ENCODE results near the gene S100A6.
A peak's percentile ranks its signal among the peaks of the same experiment; 100 is the strongest.

The S100A6 gene

GRCh38 chr1:153568367-153569099 is 32.7 kb upstream of the S100A6 start:
- peak; percentile 58 for DNase-seq (ENCODE audit: low read depth)
- peak; percentile 98 for TF ChIP-seq CTCF (IDR thresholded peaks at IDR 0.05; ENCODE audit: control insufficient read depth, insufficient read depth, low read depth, low read length, missing control alignments)
- no peak overlapping the region; the same call in none of the 2 replicates for H3K4me3 ChIP-seq (ENCODE audit: control insufficient read depth, low read depth, low read length)

- TF ChIP-seq CTCF (IDR thresholded peaks at IDR 0.05; ENCODE audit: control insufficient read depth, insufficient read depth, low read depth, low read length, missing control alignments) = no peak
- no peak for DNase-seq (ENCODE audit: low read depth)
Measured at GRCh38 chr1:153567621-153568366, 32.0 kb upstream of the S100A6 start.

DNA sequence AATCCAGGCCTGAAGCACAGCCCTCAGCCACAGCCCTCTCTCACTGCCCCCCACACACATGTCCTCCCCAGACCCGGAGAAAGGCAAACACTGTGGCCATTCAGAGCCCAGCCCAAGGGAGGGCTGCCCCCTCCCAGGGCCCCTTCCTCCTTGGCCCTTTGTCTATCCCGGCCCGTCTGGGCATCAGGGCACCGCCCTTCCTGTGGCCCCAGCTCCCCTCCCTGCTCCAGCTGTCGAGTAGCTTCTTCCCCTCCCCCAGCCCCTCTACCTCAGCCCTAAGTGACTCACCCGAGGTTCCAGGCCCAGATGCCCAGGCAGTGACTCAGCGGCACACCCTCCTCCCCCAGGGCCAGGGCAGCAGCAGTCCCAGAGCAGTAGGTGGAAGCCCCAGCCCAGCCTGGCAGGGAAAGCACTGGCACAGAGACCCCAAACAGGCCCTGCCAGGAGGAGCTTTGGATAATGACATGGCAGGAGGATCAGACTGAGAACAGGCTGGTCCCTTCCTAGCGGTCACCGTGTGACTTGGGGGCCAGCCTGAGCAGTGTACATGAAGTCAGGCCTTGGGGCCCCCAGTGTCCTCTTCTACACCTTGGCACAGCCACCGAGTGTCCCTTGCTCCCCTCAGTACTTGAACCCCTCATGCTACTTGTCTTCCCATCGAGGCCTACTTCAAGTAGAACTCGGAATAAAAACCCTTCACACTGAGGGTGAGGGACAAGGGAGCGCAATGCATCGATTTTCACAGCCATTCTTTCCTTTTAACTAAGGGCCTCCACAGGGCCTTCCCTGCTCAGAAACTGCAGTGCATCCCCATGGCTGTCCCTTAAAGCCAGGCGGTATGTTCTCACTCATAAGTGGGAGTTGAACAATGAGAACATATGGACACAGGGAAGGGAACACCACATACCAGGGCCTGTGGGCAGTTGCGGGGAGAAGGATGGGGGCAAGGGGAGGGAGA is 30.9 kb upstream of the S100A6 start:
- peak; percentile 95 for DNase-seq (ENCODE audit: low read depth)
- TF ChIP-seq CTCF (IDR thresholded peaks at IDR 0.05; ENCODE audit: control insufficient read depth, insufficient read depth, low read depth, low read length, missing control alignments) = no peak
- H3K4me3 ChIP-seq (ENCODE audit: control insufficient read depth, low read depth, low read length) = peak overlapping the region; percentile 9

More at GRCh38 chr1:153567621-153568366, 32.0 kb upstream of the S100A6 start:
- no peak overlapping the region; the same call in 1 of the 2 replicates for H3K4me3 ChIP-seq (ENCODE audit: control insufficient read depth, low read depth, low read length)

DNA sequence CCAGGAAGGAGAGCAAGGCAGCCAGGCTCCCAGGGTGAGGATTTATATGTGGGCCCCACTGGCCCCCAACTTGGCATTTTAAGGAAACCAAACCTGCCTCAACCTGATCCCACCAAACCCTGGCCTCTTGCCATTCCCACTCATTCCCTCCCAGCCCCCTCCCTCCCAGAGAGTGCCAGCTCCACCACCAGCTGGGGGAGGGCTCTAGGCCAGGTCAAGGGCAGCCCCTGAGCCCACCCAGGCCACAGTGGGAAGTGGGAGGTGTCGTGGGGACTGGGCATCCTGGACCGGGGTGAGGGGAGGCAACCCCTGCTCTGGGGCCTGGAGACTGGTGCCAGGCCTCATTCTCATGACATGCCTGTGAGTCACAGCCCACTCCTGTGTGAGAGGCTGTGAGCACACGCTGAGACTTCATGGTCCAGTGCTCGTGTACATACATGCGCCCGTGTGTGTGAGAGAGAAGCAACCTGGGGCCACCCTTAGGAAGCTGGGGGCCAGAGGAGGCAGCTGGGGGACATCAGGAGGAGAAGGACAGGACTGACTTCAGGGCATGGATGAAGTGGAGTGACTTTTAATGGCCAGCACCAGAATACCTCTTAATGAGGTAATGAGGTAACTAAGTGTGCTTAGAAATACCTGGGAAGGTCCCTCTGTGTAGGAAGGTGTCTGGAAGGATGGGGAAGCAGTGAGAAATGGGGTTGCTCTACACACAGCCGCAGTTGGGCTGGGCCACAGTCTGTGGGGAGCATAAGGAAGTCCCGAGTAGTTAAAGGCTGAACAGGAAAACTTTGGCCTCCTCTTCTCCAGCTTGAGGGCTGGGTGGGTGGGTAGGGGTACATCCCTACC is 30.0 kb upstream of the S100A6 start, which contains the start of gene S100A2:
S100A2 (minus strand) TSS at position 316 of the 846 bp plus-strand sequence. CDS start 1,967 bp downstream, outside the sequence.
- TF ChIP-seq CTCF (IDR thresholded peaks at IDR 0.05; ENCODE audit: control insufficient read depth, insufficient read depth, low read depth, low read length, missing control alignments) = no peak
- H3K4me3 ChIP-seq (ENCODE audit: control insufficient read depth, low read depth, low read length) = peak within 1 kb of the TSS; percentile 9
- DNase-seq (ENCODE audit: low read depth) = peak; percentile 85

DNA sequence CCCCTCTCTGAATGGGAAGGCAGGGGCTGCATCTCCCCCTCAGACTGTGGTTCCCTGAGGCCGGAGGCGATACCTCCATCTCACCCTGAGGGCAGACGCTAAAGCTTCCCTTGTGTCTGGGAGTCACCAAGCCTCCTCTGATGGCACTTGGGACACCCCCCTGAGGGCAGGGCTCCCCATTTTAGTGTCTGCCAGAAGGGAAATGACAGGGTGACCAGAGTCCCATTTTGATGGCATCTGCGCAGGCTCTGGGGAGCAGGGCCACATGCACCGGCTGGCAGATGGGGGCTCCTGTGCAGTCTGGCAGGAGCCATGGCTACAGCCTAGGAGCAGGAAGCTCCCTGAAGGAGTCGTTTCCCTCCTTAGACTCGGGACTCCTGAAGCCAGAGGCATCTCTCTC is 28.2 kb upstream of the S100A6 start:
- no peak for TF ChIP-seq CTCF (IDR thresholded peaks at IDR 0.05; ENCODE audit: control insufficient read depth, insufficient read depth, low read depth, low read length, missing control alignments)
- DNase-seq (ENCODE audit: low read depth) = no peak
- H3K4me3 ChIP-seq (ENCODE audit: control insufficient read depth, low read depth, low read length) = no peak overlapping the region
